GM18517 (cell line): Measurements from ENCODE around the gene PCSK6.
"Not testable (repeated sequence)": the region's sequence is repeated elsewhere in the genome, so short reads cannot be mapped to it uniquely, and the experiment has no call there.

Experiments
- ATAC-seq: cut with Tn5 transposase; IDR thresholded peaks from one replicate; pipeline ENCODE4 v1.9.1; 2021; ENCODE audit warnings: mild to moderate bottlenecking, moderate library complexity; ENCODE audit not compliant: unreplicated experiment

PCSK6 gene

GRCh38 chr15:101338502-101339057, 150.9 kb downstream of the PCSK6 start:
- no peak for ATAC-seq

- ATAC-seq = no peak
These were observed 151.5 kb downstream of the PCSK6 start for GRCh38 chr15:101337976-101338375.

DNA sequence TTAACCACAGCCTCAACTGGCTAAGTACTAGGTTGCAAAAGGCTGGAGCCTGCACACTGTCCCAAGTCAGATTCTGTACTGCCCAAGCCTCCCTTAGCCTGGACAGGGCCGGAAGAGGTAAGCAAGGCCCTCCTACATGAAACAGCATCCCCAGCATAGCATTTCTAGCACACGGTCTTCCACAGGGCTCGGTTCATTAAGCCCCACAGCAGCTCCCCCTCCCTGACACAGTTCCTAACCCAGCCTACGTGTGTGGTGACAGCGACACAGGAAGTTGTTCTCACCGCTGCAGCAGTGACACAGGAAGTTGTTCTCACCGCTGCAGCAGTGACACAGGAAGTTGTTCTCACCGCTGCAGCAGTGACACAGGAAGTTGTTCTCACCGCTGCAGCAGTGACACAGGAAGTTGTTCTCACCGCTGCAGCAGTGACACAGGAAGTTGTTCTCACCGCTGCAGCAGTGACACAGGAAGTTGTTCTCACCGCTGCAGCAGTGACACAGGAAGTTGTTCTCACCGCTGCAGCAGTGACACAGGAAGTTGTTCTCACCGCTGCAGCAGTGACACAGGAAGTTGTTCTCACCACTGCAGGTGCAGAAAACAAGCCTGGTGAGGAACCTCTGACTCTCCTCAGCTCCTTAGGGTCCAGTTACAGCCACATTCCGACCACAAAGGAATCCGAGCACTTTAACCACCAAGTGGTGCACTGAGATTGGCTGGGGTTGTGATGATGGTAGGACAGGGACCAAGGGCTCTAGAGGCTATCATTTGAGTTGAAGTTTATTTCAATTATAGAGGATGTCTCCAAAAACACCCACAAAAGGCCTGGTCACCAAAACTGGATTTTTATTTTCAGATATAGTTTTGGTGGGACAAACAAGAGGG, 155.4 kb downstream of the PCSK6 start:
- not testable (repeated sequence) for ATAC-seq

GRCh38 chr15:101332061-101332467, 157.4 kb downstream of the PCSK6 start:
- ATAC-seq = no peak

DNA sequence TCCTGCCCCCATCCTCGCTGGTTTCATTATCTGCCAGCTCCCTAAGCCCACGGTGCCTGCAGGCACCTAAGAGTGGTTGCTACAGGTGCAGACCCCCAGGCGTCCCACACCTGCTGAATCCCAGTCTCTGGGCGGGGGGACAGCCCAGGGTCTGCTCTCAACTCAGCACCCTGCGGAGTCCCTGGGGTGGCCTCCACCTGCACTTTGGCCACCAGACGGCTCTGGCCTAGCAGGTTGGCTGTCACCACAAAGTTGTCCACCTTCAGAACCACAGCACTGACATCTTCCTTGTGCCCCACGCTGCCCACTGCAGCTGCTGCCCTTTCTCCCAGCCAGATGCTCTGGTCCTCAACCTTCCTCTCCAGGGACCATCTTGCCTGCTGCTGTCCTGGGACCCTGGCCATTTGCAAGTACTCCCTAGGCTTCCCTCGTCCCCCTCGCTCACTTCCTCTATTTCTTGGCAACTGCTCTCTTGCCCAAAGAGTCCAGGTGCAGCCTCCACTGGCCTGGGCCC, 159.6 kb downstream of the PCSK6 start:
- no peak for ATAC-seq

- no peak for ATAC-seq
These were observed 160.1 kb downstream of the PCSK6 start for GRCh38 chr15:101329309-101329863.

GRCh38 chr15:101328001-101328400, 161.5 kb downstream of the PCSK6 start:
- ATAC-seq = no peak

- no peak for ATAC-seq
These were observed 162.3 kb downstream of the PCSK6 start for GRCh38 chr15:101327147-101327740.

- ATAC-seq = no peak
These were observed 162.9 kb downstream of the PCSK6 start for GRCh38 chr15:101326462-101327146.

DNA sequence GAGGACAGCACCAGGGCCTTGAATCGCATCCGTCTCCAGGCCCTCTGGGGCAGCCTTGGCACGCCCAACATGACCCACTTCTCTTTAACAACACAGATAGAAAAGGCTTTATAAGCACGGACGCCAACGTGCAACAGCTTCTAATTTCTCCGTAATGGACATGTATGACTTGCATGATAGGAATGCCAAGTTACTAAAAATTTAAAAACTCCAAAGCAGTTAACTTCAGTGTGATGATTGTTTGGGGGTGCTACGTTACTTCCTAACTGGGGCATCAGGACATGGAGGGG, 163.5 kb downstream of the PCSK6 start:
- ATAC-seq = no peak

- no peak for ATAC-seq
These were observed 164.1 kb downstream of the PCSK6 start for GRCh38 chr15:101325263-101326025.

GRCh38 chr15:101324524-101325177, 164.9 kb downstream of the PCSK6 start:
- ATAC-seq = no peak

DNA sequence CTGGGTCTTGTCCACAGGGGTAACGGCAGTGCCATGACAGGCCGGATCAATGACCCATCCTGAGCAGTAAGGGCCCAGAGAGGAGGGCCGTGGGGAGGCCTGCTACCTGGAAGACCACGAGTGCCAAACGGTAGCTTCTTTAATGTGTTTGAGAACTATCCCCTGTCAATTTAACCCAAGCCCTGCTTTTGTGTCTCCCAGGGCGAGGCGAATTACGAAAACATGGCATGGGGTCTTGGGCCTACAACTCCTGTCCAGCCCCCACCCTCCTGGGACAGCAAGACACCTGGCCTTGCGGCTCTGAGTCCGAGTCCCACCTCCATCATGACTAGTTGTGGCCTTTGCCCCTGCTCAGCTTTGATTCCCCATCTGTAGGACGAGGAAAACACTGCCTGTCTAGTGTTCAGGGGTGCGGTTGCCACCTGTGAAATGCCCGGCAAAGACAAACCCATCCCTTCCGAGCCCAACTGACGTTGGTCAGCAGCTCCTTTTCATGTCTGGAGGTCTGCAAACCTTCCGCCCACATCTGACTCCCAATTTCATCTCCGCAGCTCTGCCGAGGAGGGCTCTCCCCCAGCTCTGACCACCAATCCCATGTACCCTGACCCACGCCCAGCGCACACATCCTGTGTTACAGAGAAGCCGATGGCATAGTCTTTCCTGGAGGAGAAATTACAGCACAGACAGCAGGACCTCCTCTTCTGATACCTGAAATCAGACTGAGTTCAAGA, 165.5 kb downstream of the PCSK6 start:
- ATAC-seq = no peak

- ATAC-seq = no peak
These were observed 166.5 kb downstream of the PCSK6 start for GRCh38 chr15:101322854-101323477.

DNA sequence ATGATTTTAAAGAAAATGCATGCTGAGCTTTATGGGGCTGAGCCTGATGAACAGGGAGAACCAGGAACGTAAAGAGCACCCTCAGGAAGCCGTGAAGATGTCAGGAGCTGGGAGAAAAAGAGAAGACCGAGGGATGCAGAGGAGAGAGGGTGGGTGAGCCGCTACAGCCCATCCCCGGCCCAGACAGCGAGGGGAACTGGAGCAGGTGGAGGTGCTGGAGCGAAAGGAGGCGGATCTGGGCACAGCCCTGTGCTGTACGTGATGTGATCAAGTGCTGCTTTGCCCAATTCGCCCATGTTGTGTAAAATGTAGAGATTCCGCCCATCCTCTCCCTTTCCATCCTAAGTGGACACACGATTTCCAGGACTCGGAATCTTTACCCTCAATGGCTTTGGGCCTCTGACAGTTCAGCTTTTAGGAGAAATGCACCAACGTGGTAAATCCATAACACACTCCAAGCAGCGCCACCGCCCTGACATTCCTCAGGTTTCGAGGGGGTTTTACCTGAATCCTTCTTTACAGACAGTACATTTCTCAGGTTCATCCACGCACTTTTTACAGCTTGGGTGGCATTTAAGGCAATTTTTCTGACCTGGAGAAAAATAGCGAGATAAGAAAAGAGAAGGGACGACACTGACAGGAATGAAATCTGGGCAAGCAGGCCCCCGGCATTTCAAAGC, 167.4 kb downstream of the PCSK6 start:
- no peak for ATAC-seq

GRCh38 chr15:101320501-101321052, 168.9 kb downstream of the PCSK6 start:
- ATAC-seq = no peak

DNA sequence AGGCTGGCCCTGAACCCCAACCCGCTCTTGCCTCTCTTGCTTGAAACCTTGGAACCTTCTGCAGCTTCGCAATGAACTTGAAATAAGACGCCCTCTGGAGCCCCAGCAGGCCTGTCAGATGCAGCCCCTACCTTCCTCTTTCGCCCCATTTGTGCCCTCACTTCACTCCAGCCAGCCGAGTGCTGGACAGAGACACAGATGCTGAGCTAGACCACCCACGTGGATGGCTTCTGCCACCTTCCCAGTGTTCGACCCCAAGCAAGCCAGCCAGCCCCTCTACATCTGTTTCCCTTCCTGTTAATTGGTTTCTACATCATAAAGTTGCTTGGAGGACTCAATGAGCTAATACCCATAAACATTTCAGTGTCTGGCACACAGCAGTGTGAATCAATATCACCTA, 170.7 kb downstream of the PCSK6 start:
- ATAC-seq = no peak
